Parathyroid adenoma (tissue), 2 donors: ENCODE data around the gene SPATA9.
A peak's percentile ranks its signal among the peaks of the same experiment; 100 is the strongest.
"Not testable (repeated sequence)": the region's sequence is repeated elsewhere in the genome, so short reads cannot be mapped to it uniquely, and the experiment has no call there.

Experiments
- H2AFZ ChIP-seq: fragments of 300-600 bp; sonication (generic); one replicate; pipeline ENCODE4 v1.7.0; 2017; ENCODE audit warnings: antibody characterized with exemption, mild to moderate bottlenecking
- H3K27ac ChIP-seq: fragments of 300-600 bp; sonication (generic); one replicate; pipeline ENCODE4 v1.7.0; 2017
- H3K27me3 ChIP-seq: fragments of 300-600 bp; sonication (generic); one replicate; pipeline ENCODE4 v1.7.0; 2017; ENCODE audit warnings: low read length; ENCODE audit not compliant: control insufficient read depth, insufficient read depth
- H3K36me3 ChIP-seq: fragments of 300-600 bp; sonication (generic); one replicate; pipeline ENCODE4 v1.7.0; 2017; ENCODE audit warnings: low read length; ENCODE audit not compliant: control insufficient read depth, insufficient read depth
- H3K4me1 ChIP-seq: fragments of 300-600 bp; sonication (generic); one replicate; pipeline ENCODE4 v1.7.0; 2017; ENCODE audit warnings: control low read depth
- H3K4me2 ChIP-seq: fragments of 300-600 bp; sonication (generic); one replicate; pipeline ENCODE4 v1.7.0; 2017; ENCODE audit warnings: low read length
- H3K4me3 ChIP-seq: fragments of 300-600 bp; sonication (generic); one replicate; pipeline ENCODE4 v1.7.0; 2017; ENCODE audit warnings: low read depth, low read length
- H3K79me2 ChIP-seq: fragments of 300-600 bp; sonication (generic); one replicate; pipeline ENCODE4 v1.7.0; 2017; ENCODE audit warnings: control low read depth
- H3K9ac ChIP-seq: fragments of 300-600 bp; sonication (generic); one replicate; pipeline ENCODE4 v1.7.0; 2017; ENCODE audit warnings: mild to moderate bottlenecking
- H3K9me3 ChIP-seq: fragments of 300-600 bp; sonication (generic); one replicate; pipeline ENCODE4 v1.7.0; 2017; ENCODE audit warnings: low read length; ENCODE audit not compliant: control insufficient read depth
- TF ChIP-seq, protein P1 (sequence below): fragments of 300-600 bp; sonication (generic); IDR thresholded peaks from one replicate; pipeline ENCODE4 v1.7.0; 2017; ENCODE audit warnings: antibody characterized with exemption, mild to moderate bottlenecking
- donor health status: primary hyperparathyroidism.

The SPATA9 gene

DNA sequence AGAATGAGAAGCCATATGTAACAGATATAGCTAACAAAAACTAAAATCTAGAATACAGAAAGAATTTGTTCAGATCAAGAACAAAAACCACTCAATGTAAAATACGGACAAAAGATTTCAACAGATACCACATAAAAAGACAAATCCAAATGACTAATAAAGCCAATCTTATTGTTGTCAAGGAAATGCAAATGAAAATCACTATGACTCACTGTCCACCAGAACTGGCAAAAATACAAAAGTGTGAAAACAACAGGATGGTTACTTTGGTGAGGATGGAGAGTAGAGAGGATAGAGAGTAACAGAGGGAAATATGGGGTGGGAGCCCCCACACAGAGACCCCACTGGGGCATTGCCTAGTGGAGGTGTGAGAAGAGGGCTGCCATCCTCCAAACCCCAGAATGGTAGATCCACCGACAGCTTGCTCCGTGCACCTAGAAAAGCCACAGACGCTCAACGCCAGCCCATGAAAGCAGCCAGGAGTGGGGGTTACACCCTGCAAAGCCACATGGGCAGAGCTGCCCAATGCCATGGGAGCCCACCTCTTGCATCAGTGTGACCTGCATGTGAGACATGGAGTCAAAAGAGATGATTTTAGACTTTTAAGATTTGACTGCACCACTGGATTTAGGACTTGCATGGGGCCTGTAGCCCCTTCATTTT lies 33.1 kb upstream of the SPATA9 start:
- no peaks in the 10 kb centered on the region for H3K9me3 ChIP-seq
- no peaks in the 10 kb centered on the region for H3K79me2 ChIP-seq
- H3K9ac ChIP-seq = no peak overlapping the region
- no peaks in the 10 kb centered on the region for H3K36me3 ChIP-seq
- TF ChIP-seq, protein P1, sequence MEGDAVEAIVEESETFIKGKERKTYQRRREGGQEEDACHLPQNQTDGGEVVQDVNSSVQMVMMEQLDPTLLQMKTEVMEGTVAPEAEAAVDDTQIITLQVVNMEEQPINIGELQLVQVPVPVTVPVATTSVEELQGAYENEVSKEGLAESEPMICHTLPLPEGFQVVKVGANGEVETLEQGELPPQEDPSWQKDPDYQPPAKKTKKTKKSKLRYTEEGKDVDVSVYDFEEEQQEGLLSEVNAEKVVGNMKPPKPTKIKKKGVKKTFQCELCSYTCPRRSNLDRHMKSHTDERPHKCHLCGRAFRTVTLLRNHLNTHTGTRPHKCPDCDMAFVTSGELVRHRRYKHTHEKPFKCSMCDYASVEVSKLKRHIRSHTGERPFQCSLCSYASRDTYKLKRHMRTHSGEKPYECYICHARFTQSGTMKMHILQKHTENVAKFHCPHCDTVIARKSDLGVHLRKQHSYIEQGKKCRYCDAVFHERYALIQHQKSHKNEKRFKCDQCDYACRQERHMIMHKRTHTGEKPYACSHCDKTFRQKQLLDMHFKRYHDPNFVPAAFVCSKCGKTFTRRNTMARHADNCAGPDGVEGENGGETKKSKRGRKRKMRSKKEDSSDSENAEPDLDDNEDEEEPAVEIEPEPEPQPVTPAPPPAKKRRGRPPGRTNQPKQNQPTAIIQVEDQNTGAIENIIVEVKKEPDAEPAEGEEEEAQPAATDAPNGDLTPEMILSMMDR = no peak
- H3K4me2 ChIP-seq = no peak overlapping the region
- H3K27me3 ChIP-seq = no peaks in the 10 kb centered on the region
- no peak overlapping the region for H3K27ac ChIP-seq
- H2AFZ ChIP-seq = no peak overlapping the region
- no peak overlapping the region for H3K4me3 ChIP-seq
- H3K4me1 ChIP-seq = no peaks in the 10 kb centered on the region

GRCh38 chr5:95713960-95714710 lies 31.3 kb upstream of the SPATA9 start:
- Histone ChIP-seq H3K9me3 (no peaks in the 10 kb centered on the region), H3K27me3 (no peaks in the 10 kb centered on the region), H3K79me2 (no peaks in the 10 kb centered on the region), H3K4me2 (no peak overlapping the region), H3K4me1 (no peaks in the 10 kb centered on the region), H3K36me3 (no peaks in the 10 kb centered on the region), H3K9ac (no peak overlapping the region), H3K27ac (no peak overlapping the region), H2AFZ (no peak overlapping the region), H3K4me3 (no peak overlapping the region)
- TF ChIP-seq, protein P1 = no peak

- not testable (repeated sequence) for H3K79me2 ChIP-seq, H3K36me3 ChIP-seq, H3K9me3 ChIP-seq, H3K4me2 ChIP-seq, H3K4me1 ChIP-seq, H3K27me3 ChIP-seq, H3K4me3 ChIP-seq, H3K9ac ChIP-seq, H2AFZ ChIP-seq, H3K27ac ChIP-seq
Observed at GRCh38 chr5:95713246-95713645, 30.5 kb upstream of the SPATA9 start.

DNA sequence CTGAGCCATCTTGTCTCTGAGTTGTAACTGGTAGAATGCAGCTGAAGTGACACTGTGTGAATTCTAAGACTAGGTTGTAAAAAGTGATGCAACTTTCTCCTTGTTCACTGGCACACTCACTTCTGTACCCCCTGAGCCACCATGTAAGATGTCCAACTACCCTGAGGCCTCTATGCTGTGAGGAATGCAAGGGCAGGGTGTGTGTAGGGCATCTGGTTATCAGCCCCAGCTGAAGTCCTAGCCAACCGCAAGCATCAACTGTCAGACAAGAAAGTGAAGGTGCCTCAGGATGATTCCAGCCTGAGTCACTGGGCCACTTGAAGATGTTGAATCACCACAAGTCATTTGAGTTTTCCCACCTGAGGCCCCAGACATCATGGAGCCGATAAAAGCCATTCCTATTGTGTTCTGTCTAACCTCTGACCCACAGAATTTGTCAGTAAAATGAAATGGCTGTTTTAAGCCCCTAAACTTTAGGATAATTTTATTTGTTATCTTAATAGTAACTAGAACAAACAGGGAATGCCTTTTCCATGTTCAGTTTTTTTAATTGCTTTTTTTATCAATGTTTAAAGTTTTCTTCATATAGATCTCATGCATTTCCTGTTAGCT lies 29.7 kb upstream of the SPATA9 start:
- TF ChIP-seq, protein P1 = no peak
- H3K36me3 ChIP-seq = no peaks in the 10 kb centered on the region
- no peak overlapping the region for H3K27ac ChIP-seq
- no peak overlapping the region for H3K4me2 ChIP-seq
- no peaks in the 10 kb centered on the region for H3K27me3 ChIP-seq
- H3K9ac ChIP-seq = no peak overlapping the region
- no peaks in the 10 kb centered on the region for H3K79me2 ChIP-seq
- H3K9me3 ChIP-seq = no peaks in the 10 kb centered on the region
- H2AFZ ChIP-seq = no peak overlapping the region
- no peaks in the 10 kb centered on the region for H3K4me1 ChIP-seq
- no peak overlapping the region for H3K4me3 ChIP-seq

GRCh38 chr5:95711501-95712346 lies 28.9 kb upstream of the SPATA9 start:
- Histone ChIP-seq H3K9me3 (no peaks in the 10 kb centered on the region), H3K79me2 (no peaks in the 10 kb centered on the region), H3K27me3 (no peaks in the 10 kb centered on the region), H3K4me3 (no peak overlapping the region), H3K4me1 (no peaks in the 10 kb centered on the region), H2AFZ (no peak overlapping the region), H3K9ac (no peak overlapping the region), H3K36me3 (no peaks in the 10 kb centered on the region), H3K4me2 (no peak overlapping the region), H3K27ac (no peak overlapping the region)
- TF ChIP-seq, protein P1 = no peak

GRCh38 chr5:95710651-95711500 lies 28.1 kb upstream of the SPATA9 start:
- not testable (repeated sequence) for H3K27me3 ChIP-seq, H3K9ac ChIP-seq, H3K79me2 ChIP-seq, H3K27ac ChIP-seq, H3K9me3 ChIP-seq, H3K4me1 ChIP-seq, H3K36me3 ChIP-seq
- H3K4me3 ChIP-seq = peak overlapping the region; percentile 27
- H3K4me2 ChIP-seq = peak overlapping the region; percentile 56
- peak overlapping the region; percentile 75 for H2AFZ ChIP-seq
